GM03348 (cell line): ENCODE data around the gene FLT3LG.

Experiments
- DNase-seq: peaks from one replicate; pipeline ENCODE4 v3.0.0; 2012; ENCODE audit warnings: low spot score

FLT3LG gene

GRCh38 chr19:49488863-49489537 lies 15.0 kb downstream of the FLT3LG start:
- DNase-seq: no peak

- no peak for DNase-seq
These were observed 15.7 kb downstream of the FLT3LG start for GRCh38 chr19:49489601-49490167.

GRCh38 chr19:49490287-49491029 lies 16.4 kb downstream of the FLT3LG start:
- no peak for DNase-seq

GRCh38 chr19:49491030-49491803 lies 17.2 kb downstream of the FLT3LG start:
- no peak for DNase-seq

GRCh38 chr19:49491804-49492572 lies 18.0 kb downstream of the FLT3LG start:
- DNase-seq: no peak

GRCh38 chr19:49492573-49493405 lies 18.8 kb downstream of the FLT3LG start:
- no peak for DNase-seq

- DNase-seq: no peak
These were observed 22.6 kb downstream of the FLT3LG start for GRCh38 chr19:49496574-49497008.

GRCh38 chr19:49497047-49497788 lies 23.2 kb downstream of the FLT3LG start:
- peak; percentile 76 for DNase-seq

GRCh38 chr19:49497789-49498103 lies 23.7 kb downstream of the FLT3LG start:
- no peak for DNase-seq

GRCh38 chr19:49498475-49498874 lies 24.5 kb downstream of the FLT3LG start:
- no peak for DNase-seq

- DNase-seq: no peak
These were observed 25.1 kb downstream of the FLT3LG start for GRCh38 chr19:49499030-49499670.

- DNase-seq: peak; percentile 66
These were observed 29.0 kb downstream of the FLT3LG start for GRCh38 chr19:49502866-49503581.

- no peak for DNase-seq
These were observed 29.6 kb downstream of the FLT3LG start for GRCh38 chr19:49503582-49503962.

GRCh38 chr19:49506575-49507105 lies 32.6 kb downstream of the FLT3LG start:
- peak; percentile 71 for DNase-seq

- no peak for DNase-seq
These were observed 33.9 kb downstream of the FLT3LG start for GRCh38 chr19:49507803-49508494.

GRCh38 chr19:49512970-49513745 lies 39.1 kb downstream of the FLT3LG start:
- peak; percentile 79 for DNase-seq

GRCh38 chr19:49513746-49514118 lies 39.7 kb downstream of the FLT3LG start:
- no peak for DNase-seq
